Breast epithelium (tissue), 3 donors: ENCODE measurements around the gene CHCHD2.
"Not testable (repeated sequence)": the region's sequence is repeated elsewhere in the genome, so short reads cannot be mapped to it uniquely, and the experiment has no call there.

Source experiments
- POLR2A ChIP-seq: fragments of 450-650 bp; IDR thresholded peaks from one replicate; pipeline ENCODE4 v1.6.1; 2016; ENCODE audit warnings: antibody characterized with exemption, mild to moderate bottlenecking, moderate library complexity
- TF ChIP-seq, protein P1 (sequence below), 3 donors: fragments of 450-650 bp; IDR thresholded peaks; one replicate each; pipeline ENCODE4 v1.5.1; 2016 to 2017; ENCODE audit warnings: antibody characterized with exemption in 3 of 3, mild to moderate bottlenecking in 3 of 3, moderate library complexity in 3 of 3

DNA sequence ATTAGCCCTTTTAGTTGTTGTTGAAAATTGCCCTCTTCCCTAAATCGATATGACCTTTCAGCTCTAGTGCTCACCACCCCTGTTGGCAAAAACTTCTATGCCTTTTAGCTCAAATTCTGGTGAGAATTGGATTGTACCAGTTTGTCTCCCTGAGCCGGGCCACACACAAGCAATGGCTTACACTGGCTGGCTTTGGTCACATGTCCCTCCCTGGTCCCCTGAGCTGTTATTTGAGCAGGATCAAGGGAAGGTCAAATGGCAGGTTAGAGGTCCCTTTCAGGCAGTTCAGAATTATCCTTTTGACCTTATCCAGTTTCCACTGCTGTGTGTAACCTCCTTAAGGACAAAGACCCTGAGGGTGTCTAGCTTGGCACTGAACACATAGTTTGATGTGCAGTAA is 24.8 kb upstream of the CHCHD2 start:
- not testable (repeated sequence) for TF ChIP-seq POLR2A
- TF ChIP-seq, protein P1, sequence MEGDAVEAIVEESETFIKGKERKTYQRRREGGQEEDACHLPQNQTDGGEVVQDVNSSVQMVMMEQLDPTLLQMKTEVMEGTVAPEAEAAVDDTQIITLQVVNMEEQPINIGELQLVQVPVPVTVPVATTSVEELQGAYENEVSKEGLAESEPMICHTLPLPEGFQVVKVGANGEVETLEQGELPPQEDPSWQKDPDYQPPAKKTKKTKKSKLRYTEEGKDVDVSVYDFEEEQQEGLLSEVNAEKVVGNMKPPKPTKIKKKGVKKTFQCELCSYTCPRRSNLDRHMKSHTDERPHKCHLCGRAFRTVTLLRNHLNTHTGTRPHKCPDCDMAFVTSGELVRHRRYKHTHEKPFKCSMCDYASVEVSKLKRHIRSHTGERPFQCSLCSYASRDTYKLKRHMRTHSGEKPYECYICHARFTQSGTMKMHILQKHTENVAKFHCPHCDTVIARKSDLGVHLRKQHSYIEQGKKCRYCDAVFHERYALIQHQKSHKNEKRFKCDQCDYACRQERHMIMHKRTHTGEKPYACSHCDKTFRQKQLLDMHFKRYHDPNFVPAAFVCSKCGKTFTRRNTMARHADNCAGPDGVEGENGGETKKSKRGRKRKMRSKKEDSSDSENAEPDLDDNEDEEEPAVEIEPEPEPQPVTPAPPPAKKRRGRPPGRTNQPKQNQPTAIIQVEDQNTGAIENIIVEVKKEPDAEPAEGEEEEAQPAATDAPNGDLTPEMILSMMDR (IDR thresholded peaks at IDR 0.05), result not testable (repeated sequence)
